AG04450 (cell line): ENCODE measurements around the gene SPATA12. TPM values are rescaled to one million over a fixed set of nuclear protein-coding genes. Genes with fewer than 3 reads are reported as not detected.

Experiments used
- CTCF ChIA-PET: fragments of 300-600, 350-600 bp; formaldehyde crosslinking; extraction: SDS; loops from one replicate; lab custom pipeline; 2022; ENCODE audit warnings: antibody characterized with exemption, inconsistent platforms; lab: Charles Lee
- POLR2A ChIA-PET: fragments of 350-600 bp; formaldehyde crosslinking; extraction: SDS; loops from one replicate; lab custom pipeline; 2021; ENCODE audit warnings: antibody characterized with exemption, inconsistent platforms; lab: Yijun Ruan, JAX
- DNase-seq: peaks from one replicate; pipeline ENCODE4 v3.0.0-alpha.2; 2011; ENCODE audit warnings: low read depth, low spot score
- H3K27ac ChIP-seq: one replicate; pipeline ENCODE4 v1.5.1; 2012; ENCODE audit warnings: low read depth, low read length, control low read depth
- H3K27me3 ChIP-seq: one replicate; pipeline ENCODE4 v1.6.0; 2012; ENCODE audit warnings: low read length; ENCODE audit not compliant: control insufficient read depth, insufficient read depth
- H3K4me3 ChIP-seq: 2 replicates; pipeline ENCODE4 v1.5.1; 2011; ENCODE audit warnings: mild to moderate bottlenecking, low read depth, low read length, control low read depth
- H3K9me3 ChIP-seq: 2 replicates; pipeline ENCODE4 v1.5.1; 2012; ENCODE audit warnings: low read length; ENCODE audit not compliant: control insufficient read depth, insufficient read depth
- polyA plus RNA-seq: library from polyadenylated mRNA; depleted of rRNA; stranded (reverse); fragments of >200 nt; gene quantifications from 2 replicates; pipeline ENCODE4 v1.2.3, GENCODE V29; 2011
- TF ChIP-seq, protein P1 (sequence below): IDR thresholded peaks from 2 replicates; pipeline ENCODE4 v1.5.1; 2011; ENCODE audit warnings: low read depth, low read length, control low read depth, inconsistent platforms

The SPATA12 gene
- polyA plus RNA-seq, 1 experiment: not detected

DNA sequence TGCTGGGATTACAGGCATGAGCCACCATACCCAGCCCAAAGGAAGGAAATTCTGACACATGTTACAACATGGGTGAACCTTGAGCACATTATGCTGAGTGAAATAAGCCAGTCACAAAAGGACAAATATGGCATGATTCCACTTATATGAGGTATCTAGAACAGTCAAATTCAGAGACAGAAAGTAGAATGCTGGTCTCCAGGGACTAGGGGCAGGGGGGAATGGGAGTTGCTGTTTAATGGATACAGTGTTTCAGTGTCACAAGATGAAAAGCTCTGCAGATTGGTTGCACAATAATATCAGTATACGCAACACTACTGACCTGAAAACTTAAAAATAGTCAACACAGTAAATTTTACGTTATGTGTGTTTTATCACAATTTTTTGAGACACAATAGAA, 4.1 kb downstream of the SPATA12 start:
- DNase-seq: no peak
- ChIA-PET POLR2A (no interaction called here), CTCF (no interaction called here)
- Histone ChIP-seq H3K27me3 (no peaks in the 10 kb centered on the region), H3K27ac (no peak overlapping the region), H3K4me3 (no peak overlapping the region), H3K9me3 (no peaks in the 10 kb centered on the region)
- TF ChIP-seq, protein P1, sequence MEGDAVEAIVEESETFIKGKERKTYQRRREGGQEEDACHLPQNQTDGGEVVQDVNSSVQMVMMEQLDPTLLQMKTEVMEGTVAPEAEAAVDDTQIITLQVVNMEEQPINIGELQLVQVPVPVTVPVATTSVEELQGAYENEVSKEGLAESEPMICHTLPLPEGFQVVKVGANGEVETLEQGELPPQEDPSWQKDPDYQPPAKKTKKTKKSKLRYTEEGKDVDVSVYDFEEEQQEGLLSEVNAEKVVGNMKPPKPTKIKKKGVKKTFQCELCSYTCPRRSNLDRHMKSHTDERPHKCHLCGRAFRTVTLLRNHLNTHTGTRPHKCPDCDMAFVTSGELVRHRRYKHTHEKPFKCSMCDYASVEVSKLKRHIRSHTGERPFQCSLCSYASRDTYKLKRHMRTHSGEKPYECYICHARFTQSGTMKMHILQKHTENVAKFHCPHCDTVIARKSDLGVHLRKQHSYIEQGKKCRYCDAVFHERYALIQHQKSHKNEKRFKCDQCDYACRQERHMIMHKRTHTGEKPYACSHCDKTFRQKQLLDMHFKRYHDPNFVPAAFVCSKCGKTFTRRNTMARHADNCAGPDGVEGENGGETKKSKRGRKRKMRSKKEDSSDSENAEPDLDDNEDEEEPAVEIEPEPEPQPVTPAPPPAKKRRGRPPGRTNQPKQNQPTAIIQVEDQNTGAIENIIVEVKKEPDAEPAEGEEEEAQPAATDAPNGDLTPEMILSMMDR: no peak

DNA sequence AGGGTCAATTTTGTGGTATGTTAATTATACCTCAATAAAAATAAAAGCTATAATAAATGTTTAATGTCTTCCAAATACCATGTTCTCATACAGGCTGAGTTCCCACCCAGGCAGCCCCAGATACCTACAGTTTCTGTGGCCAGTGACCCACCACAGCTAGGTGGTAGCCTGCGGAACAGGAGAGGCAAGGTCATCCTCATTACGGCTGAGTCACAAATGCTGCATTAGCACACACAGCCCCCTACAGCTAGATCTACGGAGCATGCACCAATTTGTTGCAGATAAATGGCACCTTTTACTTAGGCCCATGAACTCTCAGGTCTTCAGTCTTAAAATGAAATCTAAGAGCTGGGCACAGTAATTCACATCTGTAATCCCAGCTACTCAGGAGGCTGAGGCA, 5.1 kb downstream of the SPATA12 start:
- ChIA-PET CTCF (interaction anchor here (0.6 kb wide), 1 partner anchor 1267 kb away, joined by 3 read pairs; the partner anchor contains the start of gene PXK), POLR2A (no interaction called here)
- TF ChIP-seq, protein P1: no peak
- no peak for DNase-seq
- no peaks in the 10 kb centered on the region for H3K27me3 ChIP-seq
- H3K27ac ChIP-seq: no peak overlapping the region
- no peaks in the 10 kb centered on the region for H3K9me3 ChIP-seq
- H3K4me3 ChIP-seq: no peak overlapping the region

DNA sequence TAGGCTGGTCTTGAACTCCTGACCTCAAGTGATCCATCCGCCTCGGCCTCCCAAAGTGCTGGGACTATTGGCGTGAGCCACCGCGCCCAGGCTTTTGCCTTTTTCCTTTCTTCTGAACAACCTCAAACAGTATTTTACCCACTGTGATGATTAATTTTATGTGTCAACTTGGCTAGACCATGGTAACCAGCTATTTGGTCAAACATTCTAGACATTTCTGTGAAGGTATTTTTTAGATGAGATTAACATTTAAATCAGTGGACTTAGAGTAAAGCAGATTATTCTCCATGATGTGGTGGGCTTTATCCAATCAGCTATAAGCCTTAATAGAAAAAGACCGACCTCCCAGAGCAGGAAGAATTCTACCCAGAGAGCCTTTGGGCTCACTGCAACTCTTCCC, 6.0 kb downstream of the SPATA12 start:
- ChIA-PET POLR2A (no interaction called here), CTCF (no interaction called here)
- Histone ChIP-seq H3K4me3 (no peak overlapping the region), H3K27ac (no peak overlapping the region), H3K27me3 (no peaks in the 10 kb centered on the region), H3K9me3 (no peaks in the 10 kb centered on the region)
- DNase-seq: no peak
- TF ChIP-seq, protein P1: no peak

DNA sequence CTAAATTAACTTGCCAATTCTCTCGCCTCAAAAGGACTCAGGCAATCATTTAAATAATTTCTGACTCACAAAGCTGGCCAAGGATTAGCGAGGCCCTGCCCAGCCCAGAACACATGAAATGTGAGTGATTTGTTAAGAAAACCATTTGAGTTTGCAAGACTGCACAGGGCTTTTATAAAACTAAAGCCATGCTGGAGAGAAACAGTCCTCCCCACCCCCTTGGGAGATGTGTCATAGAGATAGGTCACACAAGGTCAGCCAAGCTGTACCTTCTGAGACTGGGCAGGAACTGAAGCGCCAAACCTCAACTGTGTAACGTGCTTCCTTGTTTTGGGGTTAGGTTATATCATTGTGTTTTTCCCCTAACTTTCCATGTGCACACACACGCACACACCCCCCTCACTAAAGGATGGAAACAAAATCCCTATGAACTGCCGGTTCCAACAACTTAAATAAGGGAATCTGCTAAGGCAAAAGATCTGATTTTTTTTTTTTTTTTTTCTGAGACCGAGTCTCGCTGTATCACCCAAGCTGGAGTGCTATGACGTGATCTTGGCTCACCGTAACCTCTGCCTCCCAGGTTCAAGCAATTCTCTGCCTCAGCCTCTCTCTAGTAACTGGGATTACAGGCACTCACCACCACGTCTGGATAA, 8.1 kb downstream of the SPATA12 start:
- no peak for DNase-seq
- ChIA-PET POLR2A (no interaction called here), CTCF (interaction anchor here (0.7 to 1.0 kb wide), 2 partner anchors 22 to 73 kb away, joined by 3 to 4 read pairs; no protein-coding TSS in a partner anchor)
- Histone ChIP-seq H3K4me3 (no peak overlapping the region), H3K27me3 (no peaks in the 10 kb centered on the region), H3K9me3 (no peaks in the 10 kb centered on the region), H3K27ac (no peak overlapping the region)
- TF ChIP-seq, protein P1: no peak

DNA sequence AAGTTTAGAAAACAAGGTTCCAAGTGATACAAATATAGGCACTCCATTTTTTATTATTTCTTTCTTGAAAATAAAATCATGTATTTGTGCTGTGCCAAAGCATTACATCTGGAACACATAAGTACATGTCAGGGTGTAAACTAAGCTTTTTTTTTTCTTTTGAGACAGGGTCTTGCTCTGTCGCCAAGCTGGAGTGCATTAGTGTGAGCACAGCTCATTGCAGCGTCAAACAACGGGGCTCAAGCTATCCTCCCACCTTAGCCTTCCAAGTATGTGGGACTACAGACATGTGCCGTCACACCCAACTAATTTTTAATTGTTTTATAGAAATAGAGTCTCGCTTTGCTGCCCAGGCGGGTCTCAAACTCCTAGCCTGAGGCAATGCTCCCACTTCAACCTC, 9.0 kb downstream of the SPATA12 start:
- TF ChIP-seq, protein P1: no peak
- ChIA-PET CTCF (interaction anchor here (1.0 kb wide), 1 partner anchor 74 kb away, joined by 4 read pairs; no protein-coding TSS in a partner anchor), POLR2A (no interaction called here)
- DNase-seq: no peak
- Histone ChIP-seq H3K9me3 (no peaks in the 10 kb centered on the region), H3K4me3 (no peak overlapping the region), H3K27me3 (no peaks in the 10 kb centered on the region), H3K27ac (no peak overlapping the region)
